Right renal cortex interstitium (tissue), 3 donors: Measurements from ENCODE around the gene PRAC1. TPM values are rescaled to one million over a fixed set of nuclear protein-coding genes. Genes with fewer than 3 reads are reported as not detected.

Experiments
- DNase-seq, 3 donors: peaks; one replicate each; pipeline ENCODE4 v3.0.0-alpha.2; 2013; ENCODE audit warnings: low read depth in 3 of 3, low spot score in 2 of 3
- polyA plus RNA-seq, 3 donors: library from polyadenylated mRNA; unstranded; fragments of 120-200 nt; gene quantifications; one replicate each; pipeline ENCODE4 v1.2.1, GENCODE V29; 2013; ENCODE audit not compliant: insufficient read length in 3 of 3

The PRAC1 gene
- polyA plus RNA-seq, 3 donors: not detected

- DNase-seq: no peak
These were observed 6.6 kb downstream of the PRAC1 start for GRCh38 chr17:48715496-48716399.

GRCh38 chr17:48711128-48711527 lies 11.2 kb downstream of the PRAC1 start:
- no peak for DNase-seq

- no peak for DNase-seq
These were observed 17.7 kb downstream of the PRAC1 start for GRCh38 chr17:48704361-48705248.

- no peak for DNase-seq
These were observed 20.3 kb downstream of the PRAC1 start for GRCh38 chr17:48701864-48702532.

GRCh38 chr17:48693178-48693577 lies 29.1 kb downstream of the PRAC1 start:
- no peak for DNase-seq

GRCh38 chr17:48692049-48692448 lies 30.3 kb downstream of the PRAC1 start:
- DNase-seq: no peak

- no peak for DNase-seq
These were observed 31.7 kb downstream of the PRAC1 start for GRCh38 chr17:48690655-48691054.

GRCh38 chr17:48681609-48682008 lies 40.7 kb downstream of the PRAC1 start:
- DNase-seq: no peak

GRCh38 chr17:48679385-48680096 lies 42.8 kb downstream of the PRAC1 start:
- no peak for DNase-seq

GRCh38 chr17:48678141-48678971 lies 44.0 kb downstream of the PRAC1 start:
- DNase-seq: peak; percentile 21 to 36 (median 33)

- no peak for DNase-seq
These were observed 45.3 kb downstream of the PRAC1 start for GRCh38 chr17:48676963-48677558.

GRCh38 chr17:48672340-48672739 lies 50.0 kb downstream of the PRAC1 start:
- DNase-seq: no peak

Other genes with a start within 250 kb of the PRAC1 start
- under 1 TPM; 0.17 to 0.35 (median 0.26) TPM for gene HOXB1, start 191.5 kb downstream of the PRAC1 start, polyA plus RNA-seq
- gene HOXB2, start 177.4 kb downstream of the PRAC1 start, polyA plus RNA-seq: 10 to 100 TPM; 38.2 to 49.0 (median 39.4) TPM
- 1 to 10 TPM; 6.8 to 9.6 (median 7.8) TPM for gene HOXB4, start 144.2 kb downstream of the PRAC1 start, polyA plus RNA-seq
- gene HOXB3, start 132.3 kb downstream of the PRAC1 start, polyA plus RNA-seq: 100 to 1,000 TPM; 105 to 150 (median 118) TPM
- gene HOXB5, start 128.7 kb downstream of the PRAC1 start, polyA plus RNA-seq: 10 to 100 TPM; 20.4 to 27.5 (median 20.8) TPM
- gene HOXB6, start 117.5 kb downstream of the PRAC1 start, polyA plus RNA-seq: 10 to 100 TPM; 69.6 to 81.4 (median 72.6) TPM
- 10 to 100 TPM; 44.7 to 50.2 (median 48.7) TPM for gene HOXB7, start 111.5 kb downstream of the PRAC1 start, polyA plus RNA-seq
- gene HOXB8, start 107.2 kb downstream of the PRAC1 start, polyA plus RNA-seq: 10 to 100 TPM; 38.8 to 40.6 (median 39.7) TPM
- gene HOXB9, start 96.2 kb downstream of the PRAC1 start, polyA plus RNA-seq: 10 to 100 TPM; 51.5 to 70.6 (median 68.4) TPM
- not detected for gene PRAC2, start 667 bp upstream of the PRAC1 start, polyA plus RNA-seq
- not detected for gene HOXB13, start 6.2 kb upstream of the PRAC1 start, polyA plus RNA-seq
- under 1 TPM; 0.14 to 0.64 (median 0.40) TPM for gene TTLL6, start 94.7 kb upstream of the PRAC1 start, polyA plus RNA-seq
- gene CALCOCO2, start 108.5 kb upstream of the PRAC1 start, polyA plus RNA-seq: 10 to 100 TPM; 88.9 to 97.6 (median 91.8) TPM
- gene ATP5MC1, start 170.3 kb upstream of the PRAC1 start, polyA plus RNA-seq: 100 to 1,000 TPM; 158 to 162 (median 160) TPM
- gene UBE2Z, start 185.9 kb upstream of the PRAC1 start, polyA plus RNA-seq: 10 to 100 TPM; 91.6 to 99.2 (median 97.7) TPM
- 100 to 1,000 TPM in 2 of 3 donors, 10 to 100 TPM in 1; 86.2 to 107 (median 101) TPM for gene SNF8, start 222.3 kb upstream of the PRAC1 start, polyA plus RNA-seq
- gene GIP, start 246.1 kb upstream of the PRAC1 start, polyA plus RNA-seq: not detected